Trophoblast cell (in vitro differentiated cells and primary cell): Measurements from ENCODE around the gene USP13.

Experiments used
- DNase-seq, 2 donors: peaks; one replicate each; pipeline ENCODE4 v3.0.0-alpha.2; 2016
- H2AFZ ChIP-seq: 2 replicates; pipeline ENCODE4 v1.6.1; 2013; ENCODE audit warnings: low read length, moderate library complexity, mild to moderate bottlenecking; ENCODE audit not compliant: insufficient read depth, poor library complexity
- H2AK5ac ChIP-seq: 2 replicates; pipeline ENCODE4 v1.6.1; 2013; ENCODE audit warnings: mild to moderate bottlenecking, low read length
- H2BK120ac ChIP-seq: 2 replicates; pipeline ENCODE4 v1.6.1; 2013; ENCODE audit warnings: low read length, mild to moderate bottlenecking, moderate library complexity; ENCODE audit not compliant: insufficient read depth, poor library complexity
- H2BK12ac ChIP-seq: 2 replicates; pipeline ENCODE4 v1.6.1; 2013; ENCODE audit warnings: mild to moderate bottlenecking, low read length, moderate library complexity
- H2BK5ac ChIP-seq: 2 replicates; pipeline ENCODE4 v1.6.1; 2013; ENCODE audit warnings: low read length, low read depth, moderate library complexity, mild to moderate bottlenecking; ENCODE audit not compliant: poor library complexity
- H3K14ac ChIP-seq: 2 replicates; pipeline ENCODE4 v1.6.1; 2013; ENCODE audit warnings: mild to moderate bottlenecking, low read length
- H3K18ac ChIP-seq: 2 replicates; pipeline ENCODE4 v1.6.1; 2013; ENCODE audit warnings: mild to moderate bottlenecking, low read length
- H3K23ac ChIP-seq: 2 replicates; pipeline ENCODE4 v1.6.1; 2013; ENCODE audit warnings: low read length
- H3K27ac ChIP-seq: 2 replicates; pipeline ENCODE4 v1.5.1; 2013; ENCODE audit warnings: low read depth, mild to moderate bottlenecking, inconsistent platforms, low read length, moderate library complexity
- H3K27me3 ChIP-seq: 2 replicates; pipeline ENCODE4 v1.6.1; 2013; ENCODE audit warnings: inconsistent platforms, mild to moderate bottlenecking, low read length, moderate library complexity; ENCODE audit not compliant: insufficient read depth
- H3K36me3 ChIP-seq, 2 experiments: 1 replicate in 1 of 2; 2 replicates in 1 of 2; pipeline ENCODE4 v1.6.1; 2013; ENCODE audit warnings: low read length in 2 of 2, mild to moderate bottlenecking in 2 of 2, moderate library complexity in 1 of 2; ENCODE audit not compliant: insufficient read depth in 2 of 2, control insufficient read depth in 1 of 2
- H3K4ac ChIP-seq: 2 replicates; pipeline ENCODE4 v1.6.1; 2013; ENCODE audit warnings: low read depth, mild to moderate bottlenecking, low read length, moderate library complexity
- H3K4me1 ChIP-seq, 2 experiments: 1 replicate in 1 of 2; 2 replicates in 1 of 2; pipeline ENCODE4 v1.6.1; 2013; ENCODE audit warnings: low read length in 2 of 2, mild to moderate bottlenecking in 2 of 2, moderate library complexity in 1 of 2; ENCODE audit not compliant: insufficient read depth in 2 of 2, control insufficient read depth in 1 of 2
- H3K4me2 ChIP-seq: 2 replicates; pipeline ENCODE4 v1.6.1; 2013; ENCODE audit warnings: inconsistent platforms, mild to moderate bottlenecking, low read length, moderate library complexity
- H3K4me3 ChIP-seq: 2 replicates; pipeline ENCODE4 v1.5.1; 2013; ENCODE audit warnings: mild to moderate bottlenecking, low read depth, low read length, inconsistent platforms
- H3K79me1 ChIP-seq: one replicate; pipeline ENCODE4 v1.6.1; 2013; ENCODE audit warnings: low read length
- H3K79me2 ChIP-seq: 2 replicates; pipeline ENCODE4 v1.6.1; 2013; ENCODE audit warnings: low read length, mild to moderate bottlenecking; ENCODE audit not compliant: control insufficient read depth, insufficient read depth, poor library complexity
- H3K9ac ChIP-seq: 2 replicates; pipeline ENCODE4 v1.6.1; 2013; ENCODE audit warnings: mild to moderate bottlenecking, low read length
- H3K9me3 ChIP-seq: 2 replicates; pipeline ENCODE4 v1.6.1; 2013; ENCODE audit warnings: low read depth, mild to moderate bottlenecking, control low read depth, inconsistent platforms, low read length; ENCODE audit not compliant: insufficient read depth
- H4K12ac ChIP-seq: 2 replicates; pipeline ENCODE4 v1.6.1; 2013; ENCODE audit warnings: low read depth, mild to moderate bottlenecking, low read length, moderate library complexity
- H4K8ac ChIP-seq: 2 replicates; pipeline ENCODE4 v1.6.1; 2013; ENCODE audit warnings: low read depth, mild to moderate bottlenecking, low read length, moderate library complexity
- H4K91ac ChIP-seq: one replicate; pipeline ENCODE4 v1.6.1; 2013; ENCODE audit warnings: low read depth, mild to moderate bottlenecking, low read length, moderate library complexity
- WGBS: extraction: QIAGEN DNeasy Blood & Tissue Kit; methylation state at CpG from one replicate; pipeline ENCODE4 v1.1.7; 2013; ENCODE audit warnings: missing lambda C conversion rate; ENCODE audit not compliant: insufficient read length, insufficient coverage; ENCODE audit errors: extremely low coverage; 5-methylcytosine and 5-hydroxymethylcytosine counted together

The USP13 gene

DNA sequence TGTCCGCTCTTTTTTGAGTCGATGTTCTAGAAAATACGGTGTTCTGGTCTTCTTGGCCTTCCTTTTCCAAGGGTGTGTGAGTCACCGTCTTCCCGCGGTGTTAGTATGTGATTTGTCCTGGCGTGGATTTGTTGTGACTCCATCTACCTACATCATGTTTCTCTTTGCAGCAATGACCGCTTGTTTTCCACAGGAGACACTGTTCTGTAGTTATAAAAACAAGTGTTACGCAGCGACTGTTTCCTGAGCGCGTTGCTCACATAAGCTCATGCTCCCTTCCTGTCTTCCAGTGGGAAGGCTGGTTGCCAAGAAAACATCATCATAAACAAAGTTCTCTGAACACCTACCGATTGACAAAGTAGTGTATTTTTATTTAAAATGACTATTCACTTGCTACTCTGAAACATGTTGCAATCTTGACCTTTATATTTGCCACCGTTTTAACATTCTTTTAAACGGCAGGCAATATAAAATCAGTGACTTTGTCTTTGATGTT is 19.0 kb downstream of the USP13 start:
- no peak overlapping the region for H3K18ac ChIP-seq
- H2BK120ac ChIP-seq, result no peak overlapping the region
- DNase-seq, result peak; percentile 65 to 85
- H3K4me1 ChIP-seq, result peaks cover 15 to 16% of the 10 kb centered on the region in 2 experiments
- H3K4ac ChIP-seq, result no peak overlapping the region
- no peak overlapping the region for H2AFZ ChIP-seq
- peaks cover 5% of the 10 kb centered on the region for H3K79me1 ChIP-seq
- no peak overlapping the region for H3K14ac ChIP-seq
- no peak overlapping the region for H3K4me2 ChIP-seq
- H2BK5ac ChIP-seq, result no peak overlapping the region
- H3K27ac ChIP-seq, result no peak overlapping the region
- no peak overlapping the region for H2BK12ac ChIP-seq
- peaks cover 2% of the 10 kb centered on the region for H3K79me2 ChIP-seq
- no peak overlapping the region for H3K4me3 ChIP-seq
- H4K91ac ChIP-seq, result no peak overlapping the region
- H4K8ac ChIP-seq, result no peak overlapping the region
- H3K9me3 ChIP-seq, result no peaks in the 10 kb centered on the region
- no CpG with 5 or more reads among the region's 15 CpGs for WGBS
- H3K9ac ChIP-seq, result no peak overlapping the region
- H2AK5ac ChIP-seq, result no peak overlapping the region
- no peaks in the 10 kb centered on the region for H3K27me3 ChIP-seq
- H3K23ac ChIP-seq, result no peak overlapping the region
- no peaks in the 10 kb centered on the region for H3K36me3 ChIP-seq
- H4K12ac ChIP-seq, result no peak overlapping the region

DNA sequence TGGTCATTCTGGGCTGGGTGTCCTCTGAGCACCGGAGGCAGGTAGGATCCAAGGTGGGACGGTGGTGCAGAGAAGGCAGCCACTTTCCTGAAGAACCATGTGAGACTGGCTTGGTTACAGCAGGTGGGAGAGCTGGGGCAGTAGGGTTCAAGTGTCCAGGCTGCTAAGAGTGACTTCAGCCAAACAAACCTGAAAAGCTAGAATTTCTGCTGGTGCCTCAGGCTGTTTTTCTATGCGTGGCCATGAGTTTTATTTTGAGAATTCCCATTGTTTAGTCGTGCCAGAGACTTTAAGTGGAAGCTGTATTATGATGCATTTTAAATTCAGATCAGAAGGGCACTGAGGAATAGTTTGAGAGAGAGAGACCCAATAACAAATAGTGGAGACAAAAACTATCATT is 20.1 kb downstream of the USP13 start:
- peak; percentile 95 to 99 for DNase-seq
- no peak overlapping the region for H4K91ac ChIP-seq
- no peak overlapping the region for H3K23ac ChIP-seq
- H3K4me2 ChIP-seq, result peak overlapping the region; percentile 23
- H3K27me3 ChIP-seq, result no peaks in the 10 kb centered on the region
- H3K4ac ChIP-seq, result no peak overlapping the region
- no peak overlapping the region for H2BK120ac ChIP-seq
- H3K14ac ChIP-seq, result no peak overlapping the region
- H3K18ac ChIP-seq, result no peak overlapping the region
- no peak overlapping the region for H2AK5ac ChIP-seq
- H3K79me2 ChIP-seq, result peaks cover 2% of the 10 kb centered on the region
- H3K27ac ChIP-seq, result no peak overlapping the region
- no peak overlapping the region for H4K12ac ChIP-seq
- no peak overlapping the region for H2BK5ac ChIP-seq
- H3K9me3 ChIP-seq, result no peaks in the 10 kb centered on the region
- no peak overlapping the region for H2BK12ac ChIP-seq
- no peak overlapping the region for H3K4me3 ChIP-seq
- H4K8ac ChIP-seq, result no peak overlapping the region
- peaks cover 5% of the 10 kb centered on the region for H3K79me1 ChIP-seq
- no CpG with 5 or more reads among the region's 4 CpGs for WGBS
- no peaks in the 10 kb centered on the region for H3K36me3 ChIP-seq
- H3K4me1 ChIP-seq, result peaks cover 15 to 16% of the 10 kb centered on the region in 2 experiments
- H2AFZ ChIP-seq, result no peak overlapping the region
- no peak overlapping the region for H3K9ac ChIP-seq

DNA sequence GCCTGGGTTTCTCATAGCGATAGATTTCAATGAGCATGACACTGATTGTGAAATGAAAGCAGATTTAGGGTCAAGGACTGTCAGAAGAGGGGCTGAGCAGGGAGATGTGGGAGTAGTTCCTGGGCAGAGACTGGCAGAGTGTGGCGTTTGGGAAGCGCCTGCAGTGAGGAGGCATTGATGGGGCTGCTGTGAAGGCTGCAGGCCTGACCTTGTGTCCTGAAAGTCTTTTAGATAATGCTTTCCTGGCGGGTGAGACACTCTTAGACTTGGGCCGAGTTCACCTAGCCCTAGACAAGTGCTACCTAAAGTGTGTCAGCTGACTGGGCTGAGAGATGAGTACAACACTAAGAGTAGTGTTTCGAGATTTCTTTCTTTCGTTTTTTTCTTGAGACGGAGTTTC is 20.7 kb downstream of the USP13 start:
- no CpG with 5 or more reads among the region's 8 CpGs for WGBS
- H3K9me3 ChIP-seq, result no peaks in the 10 kb centered on the region
- no peak overlapping the region for H3K4me2 ChIP-seq
- no peak overlapping the region for H3K23ac ChIP-seq
- H2AK5ac ChIP-seq, result peak overlapping the region; percentile 85
- H2BK120ac ChIP-seq, result peak overlapping the region; percentile 83
- peak overlapping the region; percentile 47 for H4K8ac ChIP-seq
- peak overlapping the region; percentile 83 for H3K14ac ChIP-seq
- H3K18ac ChIP-seq, result peak overlapping the region; percentile 93
- H3K27ac ChIP-seq, result no peak overlapping the region
- H3K4me1 ChIP-seq, result peaks cover 15 to 16% of the 10 kb centered on the region in 2 experiments
- no peak overlapping the region for H2BK5ac ChIP-seq
- H3K27me3 ChIP-seq, result no peaks in the 10 kb centered on the region
- no peaks in the 10 kb centered on the region for H3K36me3 ChIP-seq
- peaks cover 2% of the 10 kb centered on the region for H3K79me2 ChIP-seq
- H2BK12ac ChIP-seq, result peak overlapping the region; percentile 75
- peak overlapping the region; percentile 45 for H4K91ac ChIP-seq
- peak overlapping the region; percentile 24 for H3K4ac ChIP-seq
- H3K79me1 ChIP-seq, result peaks cover 5% of the 10 kb centered on the region
- H3K9ac ChIP-seq, result no peak overlapping the region
- peak overlapping the region; percentile 30 for H2AFZ ChIP-seq
- H3K4me3 ChIP-seq, result no peak overlapping the region
- H4K12ac ChIP-seq, result no peak overlapping the region
- peak in 1 of 2 donors; percentile 29 for DNase-seq

DNA sequence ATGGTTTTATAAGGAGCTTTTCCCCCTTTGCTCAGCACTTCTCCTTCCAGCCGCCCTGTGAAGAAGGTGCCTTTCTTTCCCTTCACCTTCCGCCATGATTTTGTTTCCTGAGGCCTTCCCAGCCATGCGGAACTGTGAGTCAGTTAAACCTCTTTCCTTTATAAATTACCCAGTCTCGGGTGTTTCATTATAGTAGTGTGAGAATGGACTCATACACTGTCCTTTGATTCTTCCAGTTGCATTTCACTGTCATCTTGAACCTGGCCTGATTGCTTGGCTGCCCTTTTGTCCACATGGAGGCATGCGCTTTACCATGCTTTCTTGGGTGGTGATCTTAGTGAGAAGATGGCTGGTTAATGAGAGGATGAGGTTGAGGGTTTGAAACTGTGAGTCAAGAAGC is 23.2 kb downstream of the USP13 start:
- Histone ChIP-seq H3K79me1 (peaks cover 5% of the 10 kb centered on the region), H4K91ac (no peak overlapping the region), H3K9me3 (no peaks in the 10 kb centered on the region), H3K27ac (no peak overlapping the region), H3K36me3 (no peaks in the 10 kb centered on the region), H2BK5ac (no peak overlapping the region), H3K4me3 (no peak overlapping the region), H2BK12ac (no peak overlapping the region), H3K27me3 (no peaks in the 10 kb centered on the region), H2BK120ac (no peak overlapping the region), H3K4me1 (peaks cover 15 to 16% of the 10 kb centered on the region in 2 experiments), H3K14ac (no peak overlapping the region), H2AK5ac (no peak overlapping the region), H3K23ac (no peak overlapping the region), H3K4me2 (no peak overlapping the region), H3K4ac (no peak overlapping the region), H3K9ac (no peak overlapping the region), H3K18ac (no peak overlapping the region), H4K12ac (no peak overlapping the region), H3K79me2 (peaks cover 2% of the 10 kb centered on the region), H4K8ac (no peak overlapping the region), H2AFZ (no peak overlapping the region)
- no peak for DNase-seq
- WGBS, result no CpG with 5 or more reads among the region's 5 CpGs
